K562 (cell line): ENCODE data around the gene GMPR. TPM values are rescaled to one million over a fixed set of nuclear protein-coding genes. Genes with fewer than 3 reads are reported as not detected.

ENCODE experiments used
- ATAC-seq: fragments of 200-7000 bp; cut with Tn5 transposase; 3 replicates; pipeline ENCODE4 v1.9.1; 2020; ENCODE audit warnings: moderate library complexity
- BruUV-seq: library from RNA; stranded (reverse); fragments of 400-500 nt; replicated peaks from 2 replicates; lab custom pipeline; 2021; lab: Mats Ljungman, UMichigan
- CTCF ChIA-PET: fragments of 300-600 bp; formaldehyde crosslinking; extraction: SDS; loops from one replicate; lab custom pipeline; 2021; ENCODE audit warnings: low intra/inter-chr PET ratio; lab: Yijun Ruan, JAX
- POLR2A ChIA-PET: fragments of 300-600, 350-650 bp; sonication (Branson Sonifier 250); formaldehyde crosslinking; extraction: SDS; loops from one replicate; lab custom pipeline; 2021; ENCODE audit warnings: antibody characterized with exemption, inconsistent platforms; lab: Yijun Ruan, JAX
- DNase-seq, 4 experiments: peaks; one replicate each; pipeline versions ENCODE4 v3.0.0 to v3.0.0-alpha.2; 2011 to 2018; ENCODE audit warnings: low spot score in 3 of 4, mixed read lengths in 3 of 4; ENCODE audit errors: extremely low read depth in 1 of 4
- FAIRE-seq: peaks from 2 replicates; lab custom pipeline; 2011; peaks lifted over from hg19 to GRCh38; lab: Jason Lieb, UNC
- H2AFZ ChIP-seq: 2 replicates; pipeline ENCODE4 v1.6.0; 2011; ENCODE audit warnings: low read depth, low read length, control low read depth, inconsistent platforms
- H3K27ac ChIP-seq: fragments of 200-600 bp; 3 replicates; pipeline ENCODE4 v1.8.0; 2011; ENCODE audit warnings: low read depth, mild to moderate bottlenecking, control low read depth, inconsistent platforms, low read length, moderate library complexity, mixed read lengths; ENCODE audit errors: extremely low read depth
- H3K27me3 ChIP-seq, 2 experiments: fragments of 300-600 bp in 1 of 2; 2 replicates in 1 of 2; 3 replicates in 1 of 2; pipeline versions ENCODE4 v1.6.0 to v1.8.0; 2011; ENCODE audit warnings: inconsistent platforms in 2 of 2, low read length in 2 of 2, mild to moderate bottlenecking in 1 of 2, mixed read lengths in 1 of 2, moderate library complexity in 1 of 2; ENCODE audit not compliant: control insufficient read depth in 2 of 2, insufficient read depth in 2 of 2
- H3K36me3 ChIP-seq: fragments of 300-600 bp; 3 replicates; pipeline ENCODE4 v1.8.0; 2011; ENCODE audit warnings: mild to moderate bottlenecking, low read length, inconsistent platforms; ENCODE audit not compliant: control insufficient read depth, insufficient read depth
- H3K4me1 ChIP-seq, 2 experiments: fragments of 200-600 bp in 1 of 2; replicated peaks in 1 of 2; 2 replicates in 1 of 2; 3 replicates in 1 of 2; pipeline versions ENCODE4 v1.5.1 to v1.8.0; 2011; ENCODE audit warnings: inconsistent platforms in 2 of 2, low read length in 2 of 2, mild to moderate bottlenecking in 1 of 2, mixed read lengths in 1 of 2, moderate library complexity in 1 of 2; ENCODE audit not compliant: control insufficient read depth in 2 of 2, insufficient read depth in 2 of 2
- H3K4me2 ChIP-seq: 2 replicates; pipeline ENCODE4 v1.6.1; 2011; ENCODE audit warnings: low read length, control low read depth, inconsistent platforms, mixed read lengths; ENCODE audit not compliant: insufficient read depth
- H3K4me3 ChIP-seq: fragments of 200-600 bp; sonication (generic), shearing (Covaris generic); 2 replicates; pipeline ENCODE4 v1.5.1; 2016; ENCODE audit warnings: control low read depth, inconsistent platforms
- H3K79me2 ChIP-seq: fragments of 200-600 bp; 3 replicates; pipeline ENCODE4 v1.8.0; 2011; ENCODE audit warnings: low read length, inconsistent platforms; ENCODE audit not compliant: control insufficient read depth, insufficient read depth
- H3K9ac ChIP-seq, 2 experiments: 2 replicates each; pipeline versions ENCODE4 v1.6.0 to v1.6.1; 2011; ENCODE audit warnings: low read depth in 2 of 2, low read length in 2 of 2, control low read depth in 1 of 2, inconsistent platforms in 1 of 2, mild to moderate bottlenecking in 1 of 2, mixed read lengths in 1 of 2; ENCODE audit not compliant: insufficient read depth in 1 of 2
- H3K9me1 ChIP-seq: one replicate; pipeline ENCODE4 v1.6.0; 2011; ENCODE audit warnings: inconsistent platforms, mild to moderate bottlenecking, low read length, moderate library complexity; ENCODE audit not compliant: control insufficient read depth, insufficient read depth
- H3K9me3 ChIP-seq: replicated peaks from 2 replicates; pipeline ENCODE4 v1.5.1; 2011; ENCODE audit warnings: low read depth, low read length, inconsistent platforms; ENCODE audit not compliant: control insufficient read depth, insufficient read depth
- H4K20me1 ChIP-seq: replicated peaks from 2 replicates; pipeline ENCODE4 v1.6.1; 2011; ENCODE audit warnings: low read length, inconsistent platforms, mixed read lengths; ENCODE audit not compliant: control insufficient read depth, insufficient read depth
- ADNP ChIP-seq: fragments of 200-800 bp; sonication (Bioruptor generic); IDR thresholded peaks from 2 replicates; pipeline ENCODE4 v1.6.1; 2016; ENCODE audit warnings: missing genetic modification characterization, missing compliant biosample characterization
- ARID1B ChIP-seq: fragments of 450-650 bp; IDR thresholded peaks from 2 replicates; pipeline ENCODE4 v1.6.1; 2016; ENCODE audit warnings: antibody characterized with exemption, mild to moderate bottlenecking, inconsistent platforms
- BACH1 ChIP-seq: fragments of 200-800 bp; sonication (Bioruptor generic); IDR thresholded peaks from 2 replicates; pipeline ENCODE4 v1.6.1; 2016; ENCODE audit warnings: missing genetic modification characterization, missing compliant biosample characterization
- BCL6 ChIP-seq: fragments of 250-450 bp; sonication (Bioruptor Pico); IDR thresholded peaks from 2 replicates; pipeline ENCODE4 v1.4.0; 2020
- BCOR ChIP-seq: fragments of 450-650 bp; IDR thresholded peaks from 2 replicates; pipeline ENCODE4 v1.6.1; 2016
- CBX5 ChIP-seq: IDR thresholded peaks from 2 replicates; pipeline ENCODE4 v1.6.1; 2014; ENCODE audit warnings: low read depth, borderline replicate concordance
- CCNT2 ChIP-seq: IDR thresholded peaks from 2 replicates; pipeline ENCODE4 v1.6.1; 2011; ENCODE audit warnings: borderline replicate concordance, low read depth, mild to moderate bottlenecking, moderate library complexity, mixed read lengths, low read length; ENCODE audit not compliant: insufficient read length; ENCODE audit errors: extremely low read depth
- FOXK2 ChIP-seq, 2 experiments: fragments of 450-650 bp; IDR thresholded peaks in 1 of 2; conservative IDR thresholded peaks in 1 of 2; 2 replicates each; pipeline ENCODE4 v1.6.1; 2016; ENCODE audit warnings: low read depth in 2 of 2, mild to moderate bottlenecking in 1 of 2
- GTF2A2 ChIP-seq: IDR thresholded peaks from 2 replicates; pipeline ENCODE4 v1.6.1; 2016; ENCODE audit warnings: mild to moderate bottlenecking, missing genetic modification characterization, missing compliant biosample characterization
- HDAC2 ChIP-seq: fragments of 450-650 bp; IDR thresholded peaks from 2 replicates; pipeline ENCODE4 v1.6.1; 2016; ENCODE audit warnings: mild to moderate bottlenecking
- JUN ChIP-seq, 2 experiments: sonication (generic) in 1 of 2; formaldehyde crosslinking in 1 of 2; IDR thresholded peaks; 2 replicates each; pipeline versions ENCODE4 v1.6.1 to v1.8.0; 2012 to 2022; ENCODE audit warnings: borderline replicate concordance in 2 of 2, mild to moderate bottlenecking in 2 of 2, improper control_type of control experiment in 1 of 2, low read depth in 1 of 2, low read length in 1 of 2, missing genetic modification reagents in 1 of 2
- KDM1A ChIP-seq, 2 experiments: fragments of 450-650 bp; IDR thresholded peaks; 2 replicates each; pipeline ENCODE4 v1.6.1; 2016; ENCODE audit warnings: mild to moderate bottlenecking in 2 of 2
- L3MBTL2 ChIP-seq: fragments of 450-650 bp; IDR thresholded peaks from 2 replicates; pipeline ENCODE4 v1.6.1; 2016; ENCODE audit warnings: mild to moderate bottlenecking, moderate library complexity
- MTA1 ChIP-seq: fragments of 450-650 bp; IDR thresholded peaks from 2 replicates; pipeline ENCODE4 v1.6.1; 2017; ENCODE audit warnings: borderline replicate concordance
- MTF1 ChIP-seq: fragments of 250-450 bp; sonication (Bioruptor Pico); IDR thresholded peaks from 2 replicates; pipeline ENCODE4 v1.9.0; 2021; ENCODE audit warnings: moderate library complexity, mild to moderate bottlenecking, inconsistent platforms, borderline replicate concordance
- OTX1 ChIP-seq: fragments of 450-650 bp; formaldehyde crosslinking; IDR thresholded peaks from 2 replicates; pipeline ENCODE4 v1.4.0; 2022; ENCODE audit warnings: mild to moderate bottlenecking
- PCBP2 ChIP-seq: fragments of 200-400 bp; formaldehyde crosslinking; IDR thresholded peaks from 2 replicates; pipeline ENCODE4 v1.6.1; 2018; ENCODE audit warnings: low read length, low read depth, mild to moderate bottlenecking, moderate library complexity; ENCODE audit not compliant: poor library complexity, severe bottlenecking
- PHTF2 ChIP-seq: fragments of 250-450 bp; sonication (Bioruptor Pico); IDR thresholded peaks from 2 replicates; pipeline ENCODE4 v1.5.0; 2021; ENCODE audit warnings: mild to moderate bottlenecking
- POLR2A ChIP-seq: fragments of 450-650 bp; conservative IDR thresholded peaks from 2 replicates; pipeline ENCODE4 v1.6.1; 2016
- POLR2AphosphoS2 ChIP-seq: IDR thresholded peaks from 2 replicates; pipeline ENCODE4 v1.6.1; 2012; ENCODE audit warnings: low read length, improper control_type of control experiment
- RBM25 ChIP-seq: fragments of 200-400 bp; formaldehyde crosslinking; IDR thresholded peaks from 2 replicates; pipeline ENCODE4 v1.6.1; 2018; ENCODE audit warnings: low read length, low read depth, moderate library complexity; ENCODE audit not compliant: severe bottlenecking
- SMARCA5 ChIP-seq: fragments of 450-650 bp; IDR thresholded peaks from 2 replicates; pipeline ENCODE4 v1.6.1; 2016
- ZBTB17 ChIP-seq: fragments of 450-650 bp; formaldehyde crosslinking; IDR thresholded peaks from 2 replicates; pipeline ENCODE4 v1.4.0; 2020; ENCODE audit warnings: mild to moderate bottlenecking
- ZFP36 ChIP-seq: fragments of 150-350 bp; IDR thresholded peaks from 2 replicates; pipeline ENCODE4 v1.6.1; 2018; ENCODE audit warnings: low read length, low read depth; ENCODE audit not compliant: partially characterized antibody
- ZNF75A ChIP-seq: fragments of 450-650 bp; formaldehyde crosslinking; IDR thresholded peaks from 2 replicates; pipeline ENCODE4 v1.4.0; 2020; ENCODE audit warnings: mild to moderate bottlenecking
- WGBS: fragments of 100-300 bp; shearing (Covaris generic); methylation state at CpG from one replicate; pipeline ENCODE4 v1.1.6; 2016; ENCODE audit warnings: low coverage, mixed read lengths; ENCODE audit not compliant: insufficient coverage; ENCODE audit errors: missing lambda C conversion rate; 5-methylcytosine and 5-hydroxymethylcytosine counted together
- in situ Hi-C: fragments of 300-500 bp; cut with MboI; formaldehyde crosslinking; loops from 4 replicates; pipeline ENCODE4 v1.15.0; 2018; ENCODE audit warnings: inconsistent platforms, mixed read lengths
- intact Hi-C: fragments of 100-400 bp; cut with micrococcal nuclease; formaldehyde crosslinking; loops from 2 replicates; pipeline ENCODE4 v1.14.2; 2022
- polyA plus RNA-seq, 8 experiments: library from polyadenylated mRNA; depleted of rRNA in 4 of 8; stranded (reverse) in 5 of 8; unstranded in 3 of 8; fragments of >200 nt; fragmentation: Nextera tagmentation in 2 of 8; fragmentation: Illumina TruSeq in 1 of 8; extraction: Ambion mirVana in 2 of 8; extraction: Trizol in 1 of 8; gene quantifications; 2 replicates each; pipeline versions ENCODE4 v1.2.1 to v1.2.3, GENCODE V29; 2011 to 2014; ENCODE audit warnings: inconsistent platforms in 1 of 8, missing spikeins in 1 of 8
- total RNA-seq, 7 experiments: library from RNA; depleted of rRNA in 6 of 7; stranded (reverse); fragments of >200 nt in 6 of 7; fragmentation: Illumina TruSeq in 2 of 7; extraction: Trizol in 2 of 7; gene quantifications; 2 replicates each; pipeline versions ENCODE4 v1.2.1 to v1.2.3, GENCODE V29; 2011 to 2021; ENCODE audit warnings: low replicate concordance in 1 of 7

GMPR gene
- total and polyA plus RNA-seq, 9 of the 15 experiments (the other 6 are each of a cell fraction or from before 2014, with no cell fraction given), result 34.6 to 83.7 (median 49.8) TPM

GRCh38 chr6:16282370-16282769, 44.0 kb downstream of the GMPR start:
- in situ Hi-C loops, result no loop called here
- WGBS, result 90% methylated on average over 4 of the region's 4 CpGs

GRCh38 chr6:16284472-16284871, 46.1 kb downstream of the GMPR start:
- no peaks in the 10 kb centered on the region for H4K20me1 ChIP-seq
- ChIA-PET CTCF (no interaction called here), POLR2A (interaction anchor here (0.6 to 3.9 kb wide), 3 partner anchors 14 to 47 kb away, joined by 3 to 18 read pairs (median 4); no protein-coding TSS in a partner anchor)
- no peaks in the 10 kb centered on the region for H3K9me1 ChIP-seq
- FAIRE-seq (no peak), ATAC-seq (no peak), DNase-seq (no peak)
- 92% methylated on average over 14 of the region's 14 CpGs for WGBS
- BruUV-seq, result no TSS peak
- H3K4me2 ChIP-seq, result no peak overlapping the region
- peak overlapping the region in 1 of 2 experiments; percentile 41; a peak in 1 of 4 replicates for H3K9ac ChIP-seq
- H3K4me1 ChIP-seq, result peaks cover 0 to 7% of the 10 kb centered on the region in 2 experiments; a peak in 1 of 5 replicates
- no peak overlapping the region for H3K4me3 ChIP-seq
- no peaks in the 10 kb centered on the region for H3K79me2 ChIP-seq
- peaks cover 67% of the 10 kb centered on the region for H3K36me3 ChIP-seq
- intact Hi-C loops, result no loop called here
- no peaks in the 10 kb centered on the region; the same call in 1 of the 2 replicates for H3K9me3 ChIP-seq
- no peaks in the 10 kb centered on the region for H3K27me3 ChIP-seq
- no peak overlapping the region for H3K27ac ChIP-seq
- no peak overlapping the region for H2AFZ ChIP-seq
- in situ Hi-C loops, result no loop called here
- TF ChIP-seq CCNT2 (no peak), L3MBTL2 (no peak), POLR2A (no peak), MTF1 (CRISPR knock-in tag) (no peak), JUN (IDR thresholded peaks at IDR 0.05; ENCODE audit: borderline replicate concordance, low read depth, low read length) (no peak), JUN (CRISPR knock-in tag; IDR thresholded peaks at IDR 0.05; ENCODE audit: borderline replicate concordance) (no peak), CBX5 (no peak), BCL6 (no peak), PCBP2 (no peak), PHTF2 (no peak), MTA1 (no peak), ZNF75A (CRISPR knock-in tag) (no peak), GTF2A2 (tag) (no peak), ZBTB17 (CRISPR knock-in tag) (no peak), POLR2AphosphoS2 (no peak), ARID1B (no peak), HDAC2 (no peak)

More at GRCh38 chr6:16282370-16282769, 44.0 kb downstream of the GMPR start:
- H3K9me1 ChIP-seq, result peaks cover 7% of the 10 kb centered on the region
- no peaks in the 10 kb centered on the region; the same call in 1 of the 2 replicates for H3K9me3 ChIP-seq
- no peak overlapping the region for H2AFZ ChIP-seq
- DNase-seq (no peak), ATAC-seq (no peak), FAIRE-seq (no peak)
- H3K4me2 ChIP-seq, result no peak overlapping the region
- intact Hi-C loops, result no loop called here
- H3K27me3 ChIP-seq, result no peaks in the 10 kb centered on the region
- no peak overlapping the region for H3K4me3 ChIP-seq
- 0 out of 2 replicates have a peak, but pooled peaks cover 6% of the 10 kb centered on the region for H4K20me1 ChIP-seq
- POLR2A ChIA-PET, result interaction anchor here (3.9 kb wide), 1 partner anchor 16 kb away, joined by 18 read pairs; no protein-coding TSS in a partner anchor
- no peak overlapping the region for H3K9ac ChIP-seq
- peaks cover 6% of the 10 kb centered on the region; the same call in 2 of the 3 replicates for H3K79me2 ChIP-seq
- TF ChIP-seq FOXK2 (conservative IDR thresholded peaks at IDR 0.05 in 1 of 2, IDR thresholded peaks at IDR 0.05 in 1 of 2; ENCODE audit: low read depth in 2 of 2), result no peak
- no peak for TF ChIP-seq BACH1 (tag)
- TF ChIP-seq OTX1 (CRISPR knock-in tag), result no peak
- peak; percentile 57; the same call in 1 of the 2 replicates for TF ChIP-seq SMARCA5
- peak; percentile 99 for TF ChIP-seq RBM25
- TF ChIP-seq KDM1A (IDR thresholded peaks at IDR 0.05), result peak in 1 of 2 experiments; percentile 33; a peak in 1 of 4 replicates
- peak; percentile 91 for TF ChIP-seq BCOR
- TF ChIP-seq ADNP (tag), result peak; percentile 55
- peak; percentile 72 for TF ChIP-seq ZFP36
- 0 out of 2 replicates have a peak, but pooled peaks have one; percentile 28 for TF ChIP-seq HDAC2
- peaks cover 8 to 11% of the 10 kb centered on the region in 2 experiments for H3K4me1 ChIP-seq
- CTCF ChIA-PET, result no interaction called here
- BruUV-seq, result no TSS peak
- H3K36me3 ChIP-seq, result peaks cover 77% of the 10 kb centered on the region
- no peak overlapping the region for H3K27ac ChIP-seq
